A549 (cell line): ENCODE data around the gene KCNH2. TPM values are rescaled to one million over a fixed set of nuclear protein-coding genes. Genes with fewer than 3 reads are reported as not detected.

Source experiments
- ATAC-seq, 2 experiments: fragments of 200-7000 bp in 1 of 2; fragments of >200 bp in 1 of 2; cut with Nextera tagmentation in 1 of 2; cut with Tn5 transposase in 1 of 2; 3 replicates each; pipeline versions ENCODE4 v1.8.0 to v1.9.1; 2018 to 2020; ENCODE audit warnings: mild to moderate bottlenecking in 1 of 2, moderate library complexity in 1 of 2
- CTCF ChIA-PET: fragments of 300-600 bp; sonication (Branson Sonifier 250); formaldehyde crosslinking; extraction: SDS; loops from one replicate; lab custom pipeline; 2021; ENCODE audit warnings: antibody characterized with exemption, inconsistent platforms; lab: Yijun Ruan, JAX
- POLR2A ChIA-PET: fragments of 350-600 bp; formaldehyde crosslinking; extraction: SDS; loops from one replicate; lab custom pipeline; 2021; ENCODE audit warnings: antibody characterized with exemption, inconsistent platforms; lab: Yijun Ruan, JAX
- DNase-seq, 2 experiments: peaks; one replicate each; pipeline versions ENCODE4 v3.0.0 to v3.0.0-alpha.2; 2011 to 2016; ENCODE audit warnings: low read depth in 1 of 2, low spot score in 1 of 2
- FAIRE-seq: peaks from 2 replicates; lab custom pipeline; 2011; peaks lifted over from hg19 to GRCh38; lab: Jason Lieb, UNC
- H3K27ac ChIP-seq, 2 experiments: fragments of >200 bp; sonication (Bioruptor Twin); formaldehyde crosslinking; 3 replicates each; pipeline ENCODE4 v1.5.1; 2016 to 2017
- H3K4me1 ChIP-seq: fragments of >200 bp; sonication (Bioruptor Twin); formaldehyde crosslinking; 3 replicates; pipeline ENCODE4 v1.6.1; 2016
- H3K4me2 ChIP-seq: fragments of >200 bp; sonication (Bioruptor Twin); formaldehyde crosslinking; 3 replicates; pipeline ENCODE4 v1.6.1; 2016
- H3K4me3 ChIP-seq: fragments of >200 bp; sonication (Bioruptor Twin); formaldehyde crosslinking; 3 replicates; pipeline ENCODE4 v1.5.1; 2016
- H3K9me3 ChIP-seq: fragments of >200 bp; sonication (Bioruptor Twin); formaldehyde crosslinking; 3 replicates; pipeline ENCODE4 v1.6.1; 2016
- CBX8 ChIP-seq: fragments of 200-600 bp; sonication (generic); IDR thresholded peaks from 2 replicates; pipeline ENCODE4 v1.6.1; 2016
- ELK1 ChIP-seq: fragments of 150-350 bp; IDR thresholded peaks from 2 replicates; pipeline ENCODE4 v1.6.1; 2014; ENCODE audit warnings: low read depth, mild to moderate bottlenecking, low read length
- ESRRA ChIP-seq: fragments of 150-350 bp; IDR thresholded peaks from 2 replicates; pipeline ENCODE4 v1.6.1; 2014; ENCODE audit warnings: mild to moderate bottlenecking, low read length, borderline replicate concordance
- FOXS1 ChIP-seq: fragments of 250-450 bp; sonication (Bioruptor Pico); IDR thresholded peaks from 2 replicates; pipeline ENCODE4 v1.5.0; 2020; ENCODE audit warnings: mild to moderate bottlenecking, moderate library complexity
- GATA3 ChIP-seq: IDR thresholded peaks from 2 replicates; pipeline ENCODE4 v1.6.1; 2012; ENCODE audit warnings: borderline replicate concordance
- HOXB5 ChIP-seq: fragments of 250-450 bp; sonication (Bioruptor Pico); IDR thresholded peaks from 2 replicates; pipeline ENCODE4 v1.5.0; 2020; ENCODE audit warnings: mild to moderate bottlenecking, moderate library complexity
- NFE2L2 ChIP-seq: fragments of 150-350 bp; conservative IDR thresholded peaks from 2 replicates; pipeline ENCODE4 v1.6.1; 2014; ENCODE audit warnings: low read length
- POLR2A ChIP-seq: IDR thresholded peaks from 2 replicates; pipeline ENCODE4 v1.6.1; 2012; ENCODE audit warnings: mild to moderate bottlenecking, low read length
- TP53 ChIP-seq: fragments of 250-450 bp; sonication (Bioruptor Pico); IDR thresholded peaks from 2 replicates; pipeline ENCODE4 v1.5.0; 2021; ENCODE audit warnings: mild to moderate bottlenecking, moderate library complexity
- whole genome bisulfite sequencing: methylation state at CpG from one replicate; pipeline ENCODE4 v1.1.6; 2017; ENCODE audit errors: missing lambda C conversion rate; 5-methylcytosine and 5-hydroxymethylcytosine counted together
- polyA plus RNA-seq, 4 experiments: library from polyadenylated mRNA; depleted of rRNA in 3 of 4; stranded (reverse); fragments of >200 nt; fragmentation: RNase III in 1 of 4; extraction: RNeasy Plus Mini Kit Qiagen cat#74134 plus additional on column Dnase treatment in 1 of 4; gene quantifications; 2 replicates in 3 of 4; 3 replicates in 1 of 4; pipeline ENCODE4 v1.2.3, GENCODE V29; 2011 to 2017
- TF ChIP-seq, protein P1 (sequence below): fragments of 200-600 bp; sonication (generic); IDR thresholded peaks from 2 replicates; pipeline ENCODE4 v1.6.1; 2016; ENCODE audit warnings: antibody characterized with exemption, mild to moderate bottlenecking, moderate library complexity
- TF ChIP-seq, protein P2 (sequence below): IDR thresholded peaks from 2 replicates; pipeline ENCODE4 v1.6.1; 2012
- TF ChIP-seq, protein P3 (sequence below): fragments of >200 bp; sonication (Bioruptor Twin); formaldehyde crosslinking; IDR thresholded peaks from 3 replicates; pipeline ENCODE4 v1.6.1; 2016

The KCNH2 gene
- polyA plus RNA-seq, 2 of the 4 experiments (the other 2 are of a cell fraction), result 0.26 to 0.41 TPM

DNA sequence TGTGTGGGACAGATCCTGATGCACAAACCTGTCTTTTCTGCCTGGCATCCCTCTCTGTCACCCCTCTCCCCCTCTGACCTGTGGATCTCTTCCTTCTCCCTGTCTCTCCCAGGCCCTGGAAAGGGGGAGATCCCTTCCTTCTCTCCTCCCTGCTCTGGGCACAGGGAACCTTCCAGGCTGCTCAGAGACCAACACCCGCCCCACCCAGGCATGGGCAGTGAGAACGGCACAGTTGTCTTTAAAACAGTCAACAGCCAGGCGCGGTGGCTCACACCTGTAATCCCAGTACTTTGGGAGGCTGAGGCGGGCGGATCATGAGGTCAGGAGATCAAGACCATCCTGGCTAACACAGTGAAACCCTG, 34.7 kb downstream of the KCNH2 start (continued):
- TF ChIP-seq, protein P1, sequence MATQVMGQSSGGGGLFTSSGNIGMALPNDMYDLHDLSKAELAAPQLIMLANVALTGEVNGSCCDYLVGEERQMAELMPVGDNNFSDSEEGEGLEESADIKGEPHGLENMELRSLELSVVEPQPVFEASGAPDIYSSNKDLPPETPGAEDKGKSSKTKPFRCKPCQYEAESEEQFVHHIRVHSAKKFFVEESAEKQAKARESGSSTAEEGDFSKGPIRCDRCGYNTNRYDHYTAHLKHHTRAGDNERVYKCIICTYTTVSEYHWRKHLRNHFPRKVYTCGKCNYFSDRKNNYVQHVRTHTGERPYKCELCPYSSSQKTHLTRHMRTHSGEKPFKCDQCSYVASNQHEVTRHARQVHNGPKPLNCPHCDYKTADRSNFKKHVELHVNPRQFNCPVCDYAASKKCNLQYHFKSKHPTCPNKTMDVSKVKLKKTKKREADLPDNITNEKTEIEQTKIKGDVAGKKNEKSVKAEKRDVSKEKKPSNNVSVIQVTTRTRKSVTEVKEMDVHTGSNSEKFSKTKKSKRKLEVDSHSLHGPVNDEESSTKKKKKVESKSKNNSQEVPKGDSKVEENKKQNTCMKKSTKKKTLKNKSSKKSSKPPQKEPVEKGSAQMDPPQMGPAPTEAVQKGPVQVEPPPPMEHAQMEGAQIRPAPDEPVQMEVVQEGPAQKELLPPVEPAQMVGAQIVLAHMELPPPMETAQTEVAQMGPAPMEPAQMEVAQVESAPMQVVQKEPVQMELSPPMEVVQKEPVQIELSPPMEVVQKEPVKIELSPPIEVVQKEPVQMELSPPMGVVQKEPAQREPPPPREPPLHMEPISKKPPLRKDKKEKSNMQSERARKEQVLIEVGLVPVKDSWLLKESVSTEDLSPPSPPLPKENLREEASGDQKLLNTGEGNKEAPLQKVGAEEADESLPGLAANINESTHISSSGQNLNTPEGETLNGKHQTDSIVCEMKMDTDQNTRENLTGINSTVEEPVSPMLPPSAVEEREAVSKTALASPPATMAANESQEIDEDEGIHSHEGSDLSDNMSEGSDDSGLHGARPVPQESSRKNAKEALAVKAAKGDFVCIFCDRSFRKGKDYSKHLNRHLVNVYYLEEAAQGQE, result no peak
- TF ChIP-seq ESRRA, result no peak
- TF ChIP-seq, all 56 proteins: peak for 0

GRCh38 chr7:150942591-150943452, 35.3 kb downstream of the KCNH2 start:
- TF ChIP-seq, protein P2, sequence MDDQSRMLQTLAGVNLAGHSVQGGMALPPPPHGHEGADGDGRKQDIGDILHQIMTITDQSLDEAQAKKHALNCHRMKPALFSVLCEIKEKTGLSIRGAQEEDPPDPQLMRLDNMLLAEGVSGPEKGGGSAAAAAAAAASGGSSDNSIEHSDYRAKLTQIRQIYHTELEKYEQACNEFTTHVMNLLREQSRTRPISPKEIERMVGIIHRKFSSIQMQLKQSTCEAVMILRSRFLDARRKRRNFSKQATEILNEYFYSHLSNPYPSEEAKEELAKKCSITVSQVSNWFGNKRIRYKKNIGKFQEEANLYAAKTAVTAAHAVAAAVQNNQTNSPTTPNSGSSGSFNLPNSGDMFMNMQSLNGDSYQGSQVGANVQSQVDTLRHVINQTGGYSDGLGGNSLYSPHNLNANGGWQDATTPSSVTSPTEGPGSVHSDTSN, result no peak
- TF ChIP-seq TP53 (CRISPR knock-in tag) (no peak), HOXB5 (CRISPR knock-in tag) (no peak), POLR2A (no peak)
- TF ChIP-seq, protein P1, result no peak
- TF ChIP-seq, protein P3, sequence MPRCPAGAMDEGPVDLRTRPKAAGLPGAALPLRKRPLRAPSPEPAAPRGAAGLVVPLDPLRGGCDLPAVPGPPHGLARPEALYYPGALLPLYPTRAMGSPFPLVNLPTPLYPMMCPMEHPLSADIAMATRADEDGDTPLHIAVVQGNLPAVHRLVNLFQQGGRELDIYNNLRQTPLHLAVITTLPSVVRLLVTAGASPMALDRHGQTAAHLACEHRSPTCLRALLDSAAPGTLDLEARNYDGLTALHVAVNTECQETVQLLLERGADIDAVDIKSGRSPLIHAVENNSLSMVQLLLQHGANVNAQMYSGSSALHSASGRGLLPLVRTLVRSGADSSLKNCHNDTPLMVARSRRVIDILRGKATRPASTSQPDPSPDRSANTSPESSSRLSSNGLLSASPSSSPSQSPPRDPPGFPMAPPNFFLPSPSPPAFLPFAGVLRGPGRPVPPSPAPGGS, result no peak
- Histone ChIP-seq H3K4me3 (no peak overlapping the region), H3K9me3 (no peaks in the 10 kb centered on the region), H3K4me1 (no peaks in the 10 kb centered on the region), H3K27ac (no peak overlapping the region), H3K4me2 (no peak overlapping the region)
- CTCF ChIA-PET, result interaction anchor here (1.0 to 4.5 kb wide), 4 partner anchors 9 to 75 kb away, joined by 3 to 18 read pairs (median 3); no protein-coding TSS in a partner anchor
- DNase-seq (no peak), ATAC-seq (no peak), FAIRE-seq (no peak)
- 54% methylated on average over 13 of the region's 13 CpGs for WGBS
- POLR2A ChIA-PET, result no interaction called here

- H3K27ac ChIP-seq, result no peak overlapping the region
- ChIA-PET CTCF (interaction anchor here (1.0 to 4.5 kb wide), 4 partner anchors 8 to 21 kb away, joined by 3 to 18 read pairs (median 4); no protein-coding TSS in a partner anchor), POLR2A (no interaction called here)
- FAIRE-seq (no peak), DNase-seq (no peak), ATAC-seq (peak in 1 of 2 experiments; percentile 9; a peak in 1 of 6 replicates)
- H3K4me3 ChIP-seq, result no peak overlapping the region
- WGBS, result 62% methylated on average over 13 of the region's 14 CpGs
- no peaks in the 10 kb centered on the region for H3K4me1 ChIP-seq
- no peaks in the 10 kb centered on the region for H3K9me3 ChIP-seq
- TF ChIP-seq GATA3 (no peak), FOXS1 (CRISPR knock-in tag) (no peak), ELK1 (no peak), NFE2L2 (no peak), CBX8 (no peak)
- TF ChIP-seq, protein P3, result no peak
- H3K4me2 ChIP-seq, result no peak overlapping the region
These were observed 36.0 kb downstream of the KCNH2 start for GRCh38 chr7:150942001-150942590.
